Superior temporal gyrus (tissue), 1 donor: ENCODE measurements around the gene SLC35F3.
A peak's percentile ranks its signal among the peaks of the same experiment; 100 is the strongest.

Experiments
- DNase-seq: peaks from one replicate; pipeline ENCODE4 v3.0.0-alpha.2; 2016; ENCODE audit errors: extremely low spot score

SLC35F3 gene

GRCh38 chr1:234039603-234040002 is 135.1 kb downstream of the SLC35F3 start:
- no peak for DNase-seq

- no peak for DNase-seq
Measured at GRCh38 chr1:234040446-234041317, 136.2 kb downstream of the SLC35F3 start.

GRCh38 chr1:234044079-234044478 is 139.6 kb downstream of the SLC35F3 start:
- no peak for DNase-seq

- DNase-seq, result no peak
Measured at GRCh38 chr1:234047123-234047522, 142.6 kb downstream of the SLC35F3 start.

- DNase-seq, result no peak
Measured at GRCh38 chr1:234062166-234062565, 157.7 kb downstream of the SLC35F3 start.

- peak; percentile 86 for DNase-seq
Measured at GRCh38 chr1:234065794-234066447, 161.4 kb downstream of the SLC35F3 start.

GRCh38 chr1:234067581-234068337 is 163.3 kb downstream of the SLC35F3 start:
- DNase-seq, result no peak

GRCh38 chr1:234069760-234070159 is 165.3 kb downstream of the SLC35F3 start:
- peak; percentile 50 for DNase-seq

GRCh38 chr1:234072793-234073192 is 168.3 kb downstream of the SLC35F3 start:
- DNase-seq, result no peak

GRCh38 chr1:234078143-234078542 is 173.7 kb downstream of the SLC35F3 start:
- peak; percentile 56 for DNase-seq

GRCh38 chr1:234079896-234080295 is 175.4 kb downstream of the SLC35F3 start:
- DNase-seq, result no peak

GRCh38 chr1:234083460-234083859 is 179.0 kb downstream of the SLC35F3 start:
- peak; percentile 49 for DNase-seq

GRCh38 chr1:234089396-234089795 is 184.9 kb downstream of the SLC35F3 start:
- DNase-seq, result no peak

- no peak for DNase-seq
Measured at GRCh38 chr1:234090212-234091064, 186.0 kb downstream of the SLC35F3 start.

GRCh38 chr1:234091065-234091401 is 186.6 kb downstream of the SLC35F3 start:
- no peak for DNase-seq

GRCh38 chr1:234091876-234092275 is 187.4 kb downstream of the SLC35F3 start:
- no peak for DNase-seq

GRCh38 chr1:234093107-234093506 is 188.6 kb downstream of the SLC35F3 start:
- no peak for DNase-seq

- no peak for DNase-seq
Measured at GRCh38 chr1:234093741-234094140, 189.3 kb downstream of the SLC35F3 start.

- DNase-seq, result no peak
Measured at GRCh38 chr1:234094172-234094571, 189.7 kb downstream of the SLC35F3 start.

- DNase-seq, result no peak
Measured at GRCh38 chr1:234096161-234096770, 191.8 kb downstream of the SLC35F3 start.

GRCh38 chr1:234102583-234102982 is 198.1 kb downstream of the SLC35F3 start:
- DNase-seq, result no peak
